ENCODE measurements around the gene DNAJB2.

- TF ChIP-seq POLR2AphosphoS5 (IDR thresholded peaks at IDR 0.05; ENCODE audit: low read depth, low read length) = no peak
- no peak for TF ChIP-seq POLR2A (IDR thresholded peaks at IDR 0.05; ENCODE audit: low read depth, low read length)
- TF ChIP-seq TAF1 (IDR thresholded peaks at IDR 0.05; ENCODE audit: low read depth, low read length) = no peak
- TF ChIP-seq SPI1 (IDR thresholded peaks at IDR 0.05; ENCODE audit: low read depth, low read length) = no peak
- TF ChIP-seq PAX5 (IDR thresholded peaks at IDR 0.05; ENCODE audit: insufficient read depth, low read length, severe bottlenecking) = no peak
Observed at GRCh38 chr2:219289195-219289536, 10.0 kb downstream of the DNAJB2 start.
